HepG2 (cell line): ENCODE results near the gene P4HA1. TPM values are rescaled to one million over a fixed set of nuclear protein-coding genes. Genes with fewer than 3 reads are reported as not detected.

Experiments used
- ATAC-seq: fragments of 200-7000 bp; cut with Tn5 transposase; 3 replicates; pipeline ENCODE4 v1.9.1; 2020; ENCODE audit warnings: mild to moderate bottlenecking, moderate library complexity
- BruUV-seq: library from RNA; stranded (reverse); fragments of 400-500 nt; replicated peaks from 2 replicates; lab custom pipeline; 2021; lab: Mats Ljungman, UMichigan
- CTCF ChIA-PET: fragments of 300-600 bp; formaldehyde crosslinking; extraction: SDS; loops from one replicate; lab custom pipeline; 2021; ENCODE audit warnings: low total read pairs, inconsistent platforms, low intra/inter-chr PET ratio; lab: Yijun Ruan, JAX
- POLR2A ChIA-PET: fragments of 350-600 bp; sonication (Branson Sonifier 250); formaldehyde crosslinking; loops from one replicate; lab custom pipeline; 2020; ENCODE audit warnings: antibody characterized with exemption, inconsistent platforms; lab: Yijun Ruan, JAX
- DNase-seq: peaks from one replicate; pipeline ENCODE4 v3.0.0-alpha.2; 2015; ENCODE audit warnings: low spot score
- FAIRE-seq: peaks from 3 replicates; lab custom pipeline; 2011; peaks lifted over from hg19 to GRCh38; lab: Jason Lieb, UNC
- H2AFZ ChIP-seq: one replicate; pipeline ENCODE4 v1.6.1; 2011; ENCODE audit warnings: low read length, inconsistent platforms
- H3K27ac ChIP-seq: fragments of 300-600 bp; 3 replicates; pipeline ENCODE4 v1.8.0; 2011; ENCODE audit warnings: mixed run types, mild to moderate bottlenecking, mixed read lengths, low read length, inconsistent platforms; ENCODE audit not compliant: insufficient read depth; ENCODE audit errors: extremely low read length
- H3K27me3 ChIP-seq, 2 experiments: fragments of 200-600 bp in 1 of 2; 2 replicates in 1 of 2; 3 replicates in 1 of 2; pipeline versions ENCODE4 v1.6.0 to v1.8.0; 2011; ENCODE audit warnings: low read length in 2 of 2, mild to moderate bottlenecking in 2 of 2, moderate library complexity in 2 of 2, inconsistent platforms in 1 of 2; ENCODE audit not compliant: insufficient read depth in 2 of 2, control insufficient read depth in 1 of 2
- H3K36me3 ChIP-seq, 2 experiments: fragments of 200-600 bp in 1 of 2; replicated peaks in 1 of 2; 2 replicates in 1 of 2; 3 replicates in 1 of 2; pipeline versions ENCODE4 v1.5.1 to v1.8.0; 2011; ENCODE audit warnings: low read length in 2 of 2, inconsistent platforms in 1 of 2; ENCODE audit not compliant: insufficient read depth in 2 of 2, control insufficient read depth in 1 of 2
- H3K4me1 ChIP-seq: 2 replicates; pipeline ENCODE4 v1.5.1; 2012; ENCODE audit warnings: low read length, inconsistent platforms; ENCODE audit not compliant: insufficient read depth
- H3K4me2 ChIP-seq: 2 replicates; pipeline ENCODE4 v1.6.0; 2011; ENCODE audit warnings: low read depth, low read length, inconsistent platforms
- H3K4me3 ChIP-seq, 3 experiments: fragments of 200-600 bp in 1 of 3; sonication (generic), shearing (Covaris generic) in 1 of 3; replicated peaks in 1 of 3; 2 replicates each; pipeline ENCODE4 v1.5.1; 2011 to 2016; ENCODE audit warnings: low read length in 3 of 3, inconsistent platforms in 2 of 3, low read depth in 2 of 3, mild to moderate bottlenecking in 2 of 3, control low read depth in 1 of 3, mixed read lengths in 1 of 3; ENCODE audit not compliant: insufficient read depth in 1 of 3
- H3K79me2 ChIP-seq: one replicate; pipeline ENCODE4 v1.6.1; 2011; ENCODE audit warnings: low read length, inconsistent platforms; ENCODE audit not compliant: insufficient read depth
- H3K9ac ChIP-seq: 2 replicates; pipeline ENCODE4 v1.6.0; 2011; ENCODE audit warnings: mild to moderate bottlenecking, low read depth, low read length, inconsistent platforms; ENCODE audit not compliant: insufficient read depth
- H3K9me3 ChIP-seq: 2 replicates; pipeline ENCODE4 v1.5.1; 2012; ENCODE audit warnings: mild to moderate bottlenecking, low read length
- H4K20me1 ChIP-seq: 2 replicates; pipeline ENCODE4 v1.6.0; 2011; ENCODE audit warnings: inconsistent platforms, mild to moderate bottlenecking, low read length, moderate library complexity; ENCODE audit not compliant: insufficient read depth
- CEBPB ChIP-seq: IDR thresholded peaks from 2 replicates; pipeline ENCODE4 v1.6.1; 2011; ENCODE audit warnings: low read depth, low read length, improper control_type of control experiment, borderline replicate concordance
- CEBPG ChIP-seq: IDR thresholded peaks from 2 replicates; pipeline ENCODE4 v1.6.1; 2016
- JDP2 ChIP-seq: sonication (generic); formaldehyde crosslinking; IDR thresholded peaks from 2 replicates; pipeline ENCODE4 v1.8.1; 2022; ENCODE audit warnings: missing genetic modification reagents, borderline replicate concordance
- MAFF ChIP-seq: IDR thresholded peaks from 2 replicates; pipeline ENCODE4 v1.6.1; 2011; ENCODE audit warnings: low read depth, low read length, improper control_type of control experiment
- MTA1 ChIP-seq: sonication (generic); formaldehyde crosslinking; IDR thresholded peaks from 2 replicates; pipeline ENCODE4 v1.4.0; 2020; ENCODE audit warnings: missing genetic modification reagents, mild to moderate bottlenecking, borderline replicate concordance
- NR2F2 ChIP-seq: IDR thresholded peaks from 2 replicates; pipeline ENCODE4 v1.6.1; 2012; ENCODE audit warnings: low read depth, inconsistent platforms, borderline replicate concordance
- SOX13 ChIP-seq, 3 experiments: fragments of 450-650 bp in 1 of 3; sonication (generic) in 1 of 3; formaldehyde crosslinking in 1 of 3; IDR thresholded peaks in 2 of 3; conservative IDR thresholded peaks in 1 of 3; 2 replicates each; pipeline versions ENCODE4 v1.5.0 to v1.6.1; 2016 to 2020; ENCODE audit warnings: antibody characterized with exemption in 1 of 3, mild to moderate bottlenecking in 1 of 3, missing compliant biosample characterization in 1 of 3, missing genetic modification reagents in 1 of 3, moderate library complexity in 1 of 3
- ZBTB8A ChIP-seq: sonication (generic); formaldehyde crosslinking; IDR thresholded peaks from 2 replicates; pipeline ENCODE4 v1.4.0; 2020; ENCODE audit warnings: mild to moderate bottlenecking, low read depth, missing genetic modification reagents, borderline replicate concordance
- ZKSCAN5 ChIP-seq: sonication (generic); formaldehyde crosslinking; IDR thresholded peaks from 2 replicates; pipeline ENCODE4 v1.5.1; 2020; ENCODE audit warnings: mild to moderate bottlenecking, missing genetic modification reagents
- ZNF101 ChIP-seq: sonication (generic); formaldehyde crosslinking; IDR thresholded peaks from 2 replicates; pipeline ENCODE4 v1.4.0; 2020; ENCODE audit warnings: mild to moderate bottlenecking, low read depth, missing genetic modification reagents, borderline replicate concordance
- ZNF235 ChIP-seq: sonication (generic); formaldehyde crosslinking; IDR thresholded peaks from 2 replicates; pipeline ENCODE4 v1.8.1; 2023; ENCODE audit warnings: mild to moderate bottlenecking, missing genetic modification reagents, borderline replicate concordance
- ZNF772 ChIP-seq: sonication (generic); formaldehyde crosslinking; IDR thresholded peaks from 2 replicates; pipeline ENCODE4 v1.5.0; 2020; ENCODE audit warnings: mild to moderate bottlenecking, missing genetic modification reagents
- WGBS: methylation state at CpG from one replicate; pipeline ENCODE4 v1.1.6; 2017; ENCODE audit warnings: low lambda C conversion rate; 5-methylcytosine and 5-hydroxymethylcytosine counted together
- in situ Hi-C: cut with HindIII; loops from 2 replicates; pipeline ENCODE4 v1.10.0; 2017; ENCODE audit warnings: low pct_unique_long_range_greater_than_20kb; ENCODE audit not compliant: extremely low pct_ligation_motif_present
- intact Hi-C: fragments of 100-400 bp; cut with micrococcal nuclease; formaldehyde crosslinking; loops from one replicate; pipeline ENCODE4 v1.10.0; 2022; ENCODE audit not compliant: unreplicated experiment
- polyA plus RNA-seq, 8 experiments: library from polyadenylated mRNA; depleted of rRNA in 3 of 8; stranded (reverse) in 7 of 8; unstranded in 1 of 8; fragments of >200 nt; fragmentation: Illumina TruSeq in 4 of 8; extraction: Trizol in 4 of 8; gene quantifications; 2 replicates each; pipeline versions ENCODE4 v1.2.1 to v1.2.3, GENCODE V29; 2011 to 2016; ENCODE audit warnings: low read depth in 4 of 8, missing spikeins in 1 of 8, mixed read lengths in 1 of 8; ENCODE audit not compliant: insufficient read depth in 1 of 8
- total RNA-seq, 5 experiments: library from RNA; depleted of rRNA; stranded (reverse); fragments of >200 nt; fragmentation: Illumina TruSeq; extraction: Trizol; gene quantifications; 2 replicates each; pipeline ENCODE4 v1.2.3, GENCODE V29; 2016; ENCODE audit warnings: low read depth in 1 of 5
- TF ChIP-seq, protein P1 (sequence below): sonication (generic); formaldehyde crosslinking; IDR thresholded peaks from 2 replicates; pipeline ENCODE4 v1.4.0; 2020; ENCODE audit warnings: missing genetic modification reagents

P4HA1 gene
- total and polyA plus RNA-seq, 2 of the 13 experiments (the other 11 are each of a cell fraction or from before 2014, with no cell fraction given): 63.1 to 196 TPM

DNA sequence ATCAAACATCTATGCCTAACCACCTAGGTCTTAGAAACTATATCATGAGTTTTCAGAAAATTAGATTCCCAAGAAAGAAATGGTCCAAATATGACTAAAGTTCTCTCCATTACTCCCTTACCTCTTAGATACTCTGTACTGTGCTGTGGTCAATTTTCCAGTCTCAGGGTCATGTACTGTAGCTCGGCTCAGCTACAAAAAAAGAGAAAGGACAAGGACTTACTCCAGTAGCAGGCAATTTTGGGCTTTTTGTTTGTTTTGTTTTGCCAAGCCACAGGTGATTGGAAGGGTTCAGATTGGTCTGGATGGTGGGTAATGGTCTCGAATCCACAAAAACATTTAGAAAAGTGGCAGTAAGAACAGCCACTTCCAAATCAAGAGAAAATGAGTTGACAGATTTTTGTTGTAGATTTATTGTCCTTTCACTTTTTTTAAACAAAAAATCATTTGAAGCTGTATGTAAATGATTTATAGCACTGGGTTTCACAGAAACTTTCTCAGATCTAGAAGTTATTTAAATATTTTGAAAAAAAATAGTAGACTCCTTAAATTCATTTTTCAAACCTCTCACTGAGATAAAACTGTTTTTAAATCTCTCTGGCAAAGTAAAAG lies 52.8 kb downstream of the P4HA1 start (continued):
- no peak for TF ChIP-seq ZKSCAN5 (CRISPR knock-in tag)
- TF ChIP-seq ZNF235 (CRISPR knock-in tag): no peak

DNA sequence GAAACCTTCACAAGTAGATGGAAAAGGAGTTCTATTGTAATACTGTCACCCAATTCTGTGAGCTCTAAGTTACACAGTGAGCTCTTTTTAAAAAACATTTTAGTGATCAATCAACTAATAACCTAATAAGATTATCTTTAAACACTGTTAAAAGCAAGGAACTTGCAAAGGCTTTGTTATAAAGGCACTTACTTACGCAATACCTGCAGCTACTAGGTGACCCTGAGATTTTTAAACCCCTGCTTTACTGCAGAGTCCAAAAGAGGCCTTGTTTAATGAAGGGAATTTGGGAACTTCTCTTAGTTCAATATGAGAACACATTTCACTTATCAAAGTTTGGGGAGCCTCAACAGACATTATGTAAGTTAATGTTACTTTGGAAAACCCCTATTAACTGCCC lies 53.3 kb downstream of the P4HA1 start:
- CTCF ChIA-PET: no interaction called here
- no peak overlapping the region for H3K4me3 ChIP-seq
- ATAC-seq: no peak
- DNase-seq: no peak
- WGBS: 100% methylated on average over 1 of the region's 1 CpG
- peaks cover 6% of the 10 kb centered on the region; the same call in 1 of the 2 replicates for H3K4me1 ChIP-seq
- TF ChIP-seq CEBPB: peak; percentile 82
- no peak for TF ChIP-seq JDP2 (CRISPR knock-in tag)
- peak; percentile 65 for TF ChIP-seq CEBPG (CRISPR knock-in tag)
- H3K4me2 ChIP-seq: no peak overlapping the region
- BruUV-seq: no TSS peak
- no peaks in the 10 kb centered on the region for H3K79me2 ChIP-seq
- no peak for FAIRE-seq
- no peak overlapping the region for H3K9ac ChIP-seq
- in situ Hi-C loops (no loop called here), intact Hi-C loops (no loop called here)
- H3K36me3 ChIP-seq: peaks cover 6 to 64% of the 10 kb centered on the region in 2 experiments
- POLR2A ChIA-PET: interaction anchor here (1.0 kb wide), 1 partner anchor 53 kb away, joined by 3 read pairs; no protein-coding TSS in a partner anchor
- H4K20me1 ChIP-seq: no peaks in the 10 kb centered on the region
- H2AFZ ChIP-seq: no peak overlapping the region
- no peaks in the 10 kb centered on the region for H3K9me3 ChIP-seq
- no peaks in the 10 kb centered on the region for H3K27me3 ChIP-seq
- H3K27ac ChIP-seq: no peak overlapping the region

DNA sequence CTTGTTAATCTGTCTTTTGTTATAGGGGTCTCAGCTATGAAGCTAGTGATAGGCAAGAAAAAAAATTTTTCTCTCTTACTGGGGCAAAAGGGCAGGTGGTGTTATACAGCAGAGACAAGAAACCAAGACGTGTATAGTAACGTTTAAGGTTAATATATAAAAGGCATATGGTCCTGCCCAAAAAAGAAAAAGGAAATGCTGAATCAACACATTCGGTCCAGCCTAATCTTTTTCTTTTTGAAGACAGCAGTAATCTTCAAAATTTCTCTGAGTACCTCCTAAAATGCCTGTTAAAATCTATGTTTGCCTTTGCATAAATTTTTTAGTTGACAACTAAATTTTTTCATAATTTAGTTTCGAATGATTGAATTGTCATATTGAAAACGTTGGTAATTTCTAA lies 54.5 kb downstream of the P4HA1 start:
- Histone ChIP-seq H3K27ac (no peak overlapping the region), H3K27me3 (no peaks in the 10 kb centered on the region), H3K79me2 (no peaks in the 10 kb centered on the region), H3K4me3 (no peak overlapping the region), H3K36me3 (peaks cover 3 to 57% of the 10 kb centered on the region in 2 experiments), H3K4me2 (no peak overlapping the region), H3K9me3 (no peaks in the 10 kb centered on the region), H4K20me1 (no peaks in the 10 kb centered on the region), H2AFZ (no peak overlapping the region), H3K9ac (no peak overlapping the region), H3K4me1 (peaks cover 6% of the 10 kb centered on the region; the same call in 1 of the 2 replicates)
- no TSS peak for BruUV-seq
- in situ Hi-C loops: no loop called here
- POLR2A ChIA-PET: no interaction called here
- no peak for FAIRE-seq
- 94% methylated on average over 5 of the region's 5 CpGs for WGBS
- ATAC-seq: no peak
- intact Hi-C loops: no loop called here
- CTCF ChIA-PET: no interaction called here
- no peak for DNase-seq
- TF ChIP-seq ZNF772 (CRISPR knock-in tag) (no peak), MTA1 (no peak), SOX13 (IDR thresholded peaks at IDR 0.05) (no peak), SOX13 (CRISPR knock-in tag; conservative IDR thresholded peaks at IDR 0.05 in 1 of 2, IDR thresholded peaks at IDR 0.05 in 1 of 2) (no peak), MAFF (peak; percentile 34; the same call in 1 of the 2 replicates), ZBTB8A (CRISPR knock-in tag) (no peak), ZNF101 (no peak), NR2F2 (no peak)
- TF ChIP-seq, protein P1, sequence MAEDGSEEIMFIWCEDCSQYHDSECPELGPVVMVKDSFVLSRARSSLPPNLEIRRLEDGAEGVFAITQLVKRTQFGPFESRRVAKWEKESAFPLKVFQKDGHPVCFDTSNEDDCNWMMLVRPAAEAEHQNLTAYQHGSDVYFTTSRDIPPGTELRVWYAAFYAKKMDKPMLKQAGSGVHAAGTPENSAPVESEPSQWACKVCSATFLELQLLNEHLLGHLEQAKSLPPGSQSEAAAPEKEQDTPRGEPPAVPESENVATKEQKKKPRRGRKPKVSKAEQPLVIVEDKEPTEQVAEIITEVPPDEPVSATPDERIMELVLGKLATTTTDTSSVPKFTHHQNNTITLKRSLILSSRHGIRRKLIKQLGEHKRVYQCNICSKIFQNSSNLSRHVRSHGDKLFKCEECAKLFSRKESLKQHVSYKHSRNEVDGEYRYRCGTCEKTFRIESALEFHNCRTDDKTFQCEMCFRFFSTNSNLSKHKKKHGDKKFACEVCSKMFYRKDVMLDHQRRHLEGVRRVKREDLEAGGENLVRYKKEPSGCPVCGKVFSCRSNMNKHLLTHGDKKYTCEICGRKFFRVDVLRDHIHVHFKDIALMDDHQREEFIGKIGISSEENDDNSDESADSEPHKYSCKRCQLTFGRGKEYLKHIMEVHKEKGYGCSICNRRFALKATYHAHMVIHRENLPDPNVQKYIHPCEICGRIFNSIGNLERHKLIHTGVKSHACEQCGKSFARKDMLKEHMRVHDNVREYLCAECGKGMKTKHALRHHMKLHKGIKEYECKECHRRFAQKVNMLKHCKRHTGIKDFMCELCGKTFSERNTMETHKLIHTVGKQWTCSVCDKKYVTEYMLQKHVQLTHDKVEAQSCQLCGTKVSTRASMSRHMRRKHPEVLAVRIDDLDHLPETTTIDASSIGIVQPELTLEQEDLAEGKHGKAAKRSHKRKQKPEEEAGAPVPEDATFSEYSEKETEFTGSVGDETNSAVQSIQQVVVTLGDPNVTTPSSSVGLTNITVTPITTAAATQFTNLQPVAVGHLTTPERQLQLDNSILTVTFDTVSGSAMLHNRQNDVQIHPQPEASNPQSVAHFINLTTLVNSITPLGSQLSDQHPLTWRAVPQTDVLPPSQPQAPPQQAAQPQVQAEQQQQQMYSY (CRISPR knock-in tag): no peak
